Osteoblast (primary cell): ENCODE measurements around the gene CMPK1. TPM values are rescaled to one million over a fixed set of nuclear protein-coding genes. Genes with fewer than 3 reads are reported as not detected.

Source experiments
- DNase-seq: peaks from one replicate; pipeline ENCODE4 v3.0.0; 2011; ENCODE audit warnings: low spot score, mixed read lengths; ENCODE audit not compliant: insufficient read length; ENCODE audit errors: missing footprints
- H2AFZ ChIP-seq: 2 replicates; pipeline ENCODE4 v1.6.0; 2011; ENCODE audit warnings: mild to moderate bottlenecking, low read length
- H3K27ac ChIP-seq: 2 replicates; pipeline ENCODE4 v1.5.1; 2011; ENCODE audit warnings: mild to moderate bottlenecking, low read depth, low read length, moderate library complexity
- H3K27me3 ChIP-seq: 2 replicates; pipeline ENCODE4 v1.6.0; 2012; ENCODE audit warnings: mild to moderate bottlenecking, control low read depth, inconsistent platforms, low read length, moderate library complexity; ENCODE audit not compliant: insufficient read depth
- H3K36me3 ChIP-seq: 2 replicates; pipeline ENCODE4 v1.5.1; 2011; ENCODE audit warnings: mild to moderate bottlenecking, low read length, control low read depth, moderate library complexity; ENCODE audit not compliant: insufficient read depth
- H3K4me1 ChIP-seq: 2 replicates; pipeline ENCODE4 v1.5.1; 2011; ENCODE audit warnings: mild to moderate bottlenecking, low read length, control low read depth, moderate library complexity; ENCODE audit not compliant: insufficient read depth
- H3K4me2 ChIP-seq: 2 replicates; pipeline ENCODE4 v1.6.0; 2011; ENCODE audit warnings: mild to moderate bottlenecking, low read length; ENCODE audit not compliant: insufficient read depth
- H3K4me3 ChIP-seq: fragments of 200-600 bp; sonication (generic); 3 replicates; pipeline ENCODE4 v1.5.1; 2012; ENCODE audit warnings: mild to moderate bottlenecking, low read length, inconsistent platforms; ENCODE audit not compliant: insufficient read depth
- H3K79me2 ChIP-seq: 2 replicates; pipeline ENCODE4 v1.6.0; 2012; ENCODE audit warnings: mild to moderate bottlenecking, low read length, control low read depth, inconsistent platforms; ENCODE audit not compliant: insufficient read depth
- H3K9me3 ChIP-seq: 2 replicates; pipeline ENCODE4 v1.5.1; 2011; ENCODE audit warnings: low read depth, low read length, control low read depth
- H4K20me1 ChIP-seq: 2 replicates; pipeline ENCODE4 v1.6.0; 2012; ENCODE audit warnings: mild to moderate bottlenecking, low read length, control low read depth; ENCODE audit not compliant: insufficient read depth
- CTCF ChIP-seq: IDR thresholded peaks from 2 replicates; pipeline ENCODE4 v1.5.1; 2011; ENCODE audit warnings: mild to moderate bottlenecking, low read depth, low read length, moderate library complexity; ENCODE audit errors: extremely low read depth
- total RNA-seq: library from RNA; depleted of rRNA; stranded (reverse); fragments of >200 nt; gene quantifications from 2 replicates; pipeline ENCODE4 v1.2.3, GENCODE V29; 2012

Gene CMPK1
- total RNA-seq, 1 donor = 111 TPM

GRCh38 chr1:47378147-47378546 lies 44.6 kb downstream of the CMPK1 start:
- H3K4me3 ChIP-seq = no peak overlapping the region
- peaks cover 8% of the 10 kb centered on the region for H3K4me1 ChIP-seq
- no peak overlapping the region for H3K4me2 ChIP-seq
- H3K27ac ChIP-seq = no peak overlapping the region
- no peaks in the 10 kb centered on the region for H3K27me3 ChIP-seq
- no peak for DNase-seq
- no peaks in the 10 kb centered on the region for H3K9me3 ChIP-seq
- H3K36me3 ChIP-seq = peaks cover 37% of the 10 kb centered on the region
- no peak overlapping the region for H2AFZ ChIP-seq
- no peaks in the 10 kb centered on the region for H3K79me2 ChIP-seq
- no peak for TF ChIP-seq CTCF
- H4K20me1 ChIP-seq = peaks cover 13% of the 10 kb centered on the region

GRCh38 chr1:47380699-47381098 lies 47.1 kb downstream of the CMPK1 start:
- no peak overlapping the region for H3K4me2 ChIP-seq
- no peak overlapping the region for H3K4me3 ChIP-seq
- H3K79me2 ChIP-seq = no peaks in the 10 kb centered on the region
- no peak for TF ChIP-seq CTCF
- no peaks in the 10 kb centered on the region for H3K27me3 ChIP-seq
- DNase-seq = no peak
- peaks cover 13% of the 10 kb centered on the region for H4K20me1 ChIP-seq
- H3K4me1 ChIP-seq = peaks cover 8% of the 10 kb centered on the region
- H3K27ac ChIP-seq = no peak overlapping the region
- no peaks in the 10 kb centered on the region for H3K9me3 ChIP-seq
- H2AFZ ChIP-seq = no peak overlapping the region
- H3K36me3 ChIP-seq = peaks cover 14% of the 10 kb centered on the region

GRCh38 chr1:47382399-47382983 lies 48.9 kb downstream of the CMPK1 start:
- TF ChIP-seq CTCF = no peak
- Histone ChIP-seq H2AFZ (no peak overlapping the region), H4K20me1 (peaks cover 13% of the 10 kb centered on the region), H3K9me3 (no peaks in the 10 kb centered on the region), H3K4me2 (no peak overlapping the region), H3K36me3 (peaks cover 11% of the 10 kb centered on the region), H3K4me3 (no peak overlapping the region), H3K4me1 (peaks cover 8% of the 10 kb centered on the region), H3K27me3 (no peaks in the 10 kb centered on the region), H3K79me2 (no peaks in the 10 kb centered on the region), H3K27ac (no peak overlapping the region)
- DNase-seq = no peak

- no peaks in the 10 kb centered on the region for H3K79me2 ChIP-seq
- H4K20me1 ChIP-seq = peaks cover 15% of the 10 kb centered on the region
- no peak overlapping the region for H3K4me3 ChIP-seq
- no peak overlapping the region for H3K4me2 ChIP-seq
- H3K4me1 ChIP-seq = peaks cover 9% of the 10 kb centered on the region
- no peak for TF ChIP-seq CTCF
- H3K27me3 ChIP-seq = no peaks in the 10 kb centered on the region
- H3K9me3 ChIP-seq = no peaks in the 10 kb centered on the region
- peaks cover 11% of the 10 kb centered on the region for H3K36me3 ChIP-seq
- DNase-seq = no peak
- no peak overlapping the region for H3K27ac ChIP-seq
- no peak overlapping the region for H2AFZ ChIP-seq
Measured at GRCh38 chr1:47384083-47384482, 50.5 kb downstream of the CMPK1 start.
